DOHH2 (cell line): ENCODE measurements around the gene EFNA5.

ENCODE experiments used
- H3F3A ChIP-seq: fragments of 200-600 bp; sonication (generic), shearing (Covaris generic); 2 replicates; pipeline ENCODE4 v1.6.0; 2016; ENCODE audit warnings: antibody characterized with exemption, mild to moderate bottlenecking; ENCODE audit not compliant: control insufficient read depth, insufficient read depth
- H3K27ac ChIP-seq: fragments of 200-600 bp; sonication (generic); 2 replicates; pipeline ENCODE4 v1.5.1; 2014; ENCODE audit warnings: low read depth, mild to moderate bottlenecking, low read length, moderate library complexity
- H3K27me3 ChIP-seq: fragments of 200-600 bp; sonication (generic); 2 replicates; pipeline ENCODE4 v1.6.1; 2014; ENCODE audit warnings: mild to moderate bottlenecking, low read length, mixed read lengths; ENCODE audit not compliant: control insufficient read depth
- H3K36me3 ChIP-seq: fragments of 200-600 bp; sonication (generic); 2 replicates; pipeline ENCODE4 v1.6.1; 2014; ENCODE audit warnings: mild to moderate bottlenecking, low read length, moderate library complexity, mixed read lengths; ENCODE audit not compliant: control insufficient read depth
- H3K4me1 ChIP-seq: fragments of 200-600 bp; sonication (generic); 2 replicates; pipeline ENCODE4 v1.6.1; 2014; ENCODE audit warnings: mild to moderate bottlenecking, low read length, mixed read lengths; ENCODE audit not compliant: control insufficient read depth
- H3K4me2 ChIP-seq: fragments of 200-600 bp; sonication (generic); 2 replicates; pipeline ENCODE4 v1.6.0; 2014; ENCODE audit warnings: mild to moderate bottlenecking, low read length, moderate library complexity
- H3K4me3 ChIP-seq: fragments of 200-600 bp; sonication (generic); 2 replicates; pipeline ENCODE4 v1.5.1; 2014; ENCODE audit warnings: mild to moderate bottlenecking, low read length, mixed read lengths
- H3K79me2 ChIP-seq: fragments of 200-600 bp; sonication (generic); 2 replicates; pipeline ENCODE4 v1.6.1; 2014; ENCODE audit warnings: mild to moderate bottlenecking, low read length, mixed read lengths; ENCODE audit not compliant: control insufficient read depth
- H3K9me2 ChIP-seq: fragments of 200-600 bp; sonication (generic); replicated peaks from 2 replicates; pipeline ENCODE4 v1.6.1; 2014; ENCODE audit warnings: mild to moderate bottlenecking, low read length, mixed read lengths; ENCODE audit not compliant: control insufficient read depth
- H3K9me3 ChIP-seq: fragments of 200-600 bp; sonication (generic); 2 replicates; pipeline ENCODE4 v1.6.1; 2014; ENCODE audit warnings: antibody characterized with exemption, low read length, mixed read lengths; ENCODE audit not compliant: control insufficient read depth, insufficient read depth
- H4K20me1 ChIP-seq: fragments of 200-600 bp; sonication (generic); 2 replicates; pipeline ENCODE4 v1.6.0; 2014; ENCODE audit warnings: low read depth, mild to moderate bottlenecking, antibody characterized with exemption, low read length, moderate library complexity; ENCODE audit not compliant: control insufficient read depth, insufficient read depth
- EZH2phosphoT487 ChIP-seq: fragments of 200-600 bp; sonication (generic); IDR thresholded peaks from 2 replicates; pipeline ENCODE4 v1.6.1; 2017; ENCODE audit warnings: borderline replicate concordance, mild to moderate bottlenecking, antibody characterized with exemption, low read length, moderate library complexity, mixed read lengths
- TF ChIP-seq, protein P1 (sequence below): fragments of 200-600 bp; sonication (generic); IDR thresholded peaks from one replicate; pipeline ENCODE4 v1.5.1; 2014; ENCODE audit warnings: antibody characterized with exemption, mild to moderate bottlenecking, low read depth, low read length; ENCODE audit not compliant: poor library complexity, severe bottlenecking

EFNA5 gene

DNA sequence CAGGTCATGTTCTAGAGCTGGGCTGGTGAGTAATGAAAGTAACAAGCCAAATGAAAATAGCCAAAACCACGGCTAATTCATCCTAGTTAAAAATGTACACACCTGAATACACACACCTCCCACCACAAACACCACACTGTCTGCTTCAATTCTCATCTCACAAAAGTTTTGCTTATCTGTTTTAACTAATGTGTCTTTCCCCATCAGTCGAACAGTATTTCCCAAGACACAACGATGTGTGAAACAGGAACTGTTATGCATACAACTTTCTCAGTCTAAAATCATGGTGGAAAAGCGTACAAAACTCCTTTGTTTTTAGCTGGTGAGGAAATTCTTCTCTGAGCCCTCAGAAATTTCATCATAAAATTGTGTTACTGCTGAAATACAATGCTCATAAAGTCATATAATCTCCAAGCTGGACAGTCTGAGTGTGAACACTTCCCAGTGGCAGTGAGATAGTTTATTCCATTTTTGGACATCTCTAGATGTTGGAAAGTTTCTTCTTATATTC is 242.4 kb downstream of the EFNA5 start:
- H3K4me2 ChIP-seq: no peak overlapping the region
- H3K9me3 ChIP-seq: no peaks in the 10 kb centered on the region
- H3F3A ChIP-seq: no peaks in the 10 kb centered on the region
- H4K20me1 ChIP-seq: no peaks in the 10 kb centered on the region
- no peak overlapping the region for H3K4me3 ChIP-seq
- no peaks in the 10 kb centered on the region for H3K9me2 ChIP-seq
- no peaks in the 10 kb centered on the region for H3K36me3 ChIP-seq
- H3K27ac ChIP-seq: no peak overlapping the region
- H3K27me3 ChIP-seq: no peaks in the 10 kb centered on the region
- TF ChIP-seq, protein P1, sequence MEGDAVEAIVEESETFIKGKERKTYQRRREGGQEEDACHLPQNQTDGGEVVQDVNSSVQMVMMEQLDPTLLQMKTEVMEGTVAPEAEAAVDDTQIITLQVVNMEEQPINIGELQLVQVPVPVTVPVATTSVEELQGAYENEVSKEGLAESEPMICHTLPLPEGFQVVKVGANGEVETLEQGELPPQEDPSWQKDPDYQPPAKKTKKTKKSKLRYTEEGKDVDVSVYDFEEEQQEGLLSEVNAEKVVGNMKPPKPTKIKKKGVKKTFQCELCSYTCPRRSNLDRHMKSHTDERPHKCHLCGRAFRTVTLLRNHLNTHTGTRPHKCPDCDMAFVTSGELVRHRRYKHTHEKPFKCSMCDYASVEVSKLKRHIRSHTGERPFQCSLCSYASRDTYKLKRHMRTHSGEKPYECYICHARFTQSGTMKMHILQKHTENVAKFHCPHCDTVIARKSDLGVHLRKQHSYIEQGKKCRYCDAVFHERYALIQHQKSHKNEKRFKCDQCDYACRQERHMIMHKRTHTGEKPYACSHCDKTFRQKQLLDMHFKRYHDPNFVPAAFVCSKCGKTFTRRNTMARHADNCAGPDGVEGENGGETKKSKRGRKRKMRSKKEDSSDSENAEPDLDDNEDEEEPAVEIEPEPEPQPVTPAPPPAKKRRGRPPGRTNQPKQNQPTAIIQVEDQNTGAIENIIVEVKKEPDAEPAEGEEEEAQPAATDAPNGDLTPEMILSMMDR: no peak
- no peak for TF ChIP-seq EZH2phosphoT487
- no peaks in the 10 kb centered on the region for H3K4me1 ChIP-seq
- H3K79me2 ChIP-seq: no peaks in the 10 kb centered on the region

DNA sequence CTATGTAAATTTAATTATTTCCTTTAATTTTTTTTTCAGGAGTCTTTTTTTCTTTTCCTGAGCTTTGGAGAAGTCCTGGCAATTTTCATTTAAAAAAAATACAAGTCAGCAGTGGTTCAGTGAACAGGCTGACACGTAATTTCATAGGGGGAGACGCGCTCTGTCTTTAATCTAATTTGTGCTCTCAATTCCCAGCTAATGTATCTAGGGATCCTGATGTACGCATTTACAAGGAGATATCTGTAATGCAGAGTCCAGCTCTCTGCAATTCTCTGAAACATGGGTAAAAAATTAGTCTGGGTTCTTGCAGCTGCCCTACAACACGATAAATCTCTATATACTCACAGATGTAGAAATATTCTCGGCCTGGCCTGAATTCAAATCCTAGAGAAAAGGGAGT is 243.9 kb downstream of the EFNA5 start:
- Histone ChIP-seq H3K4me3 (no peak overlapping the region), H3K27me3 (no peaks in the 10 kb centered on the region), H3K4me1 (no peaks in the 10 kb centered on the region), H4K20me1 (no peaks in the 10 kb centered on the region), H3K36me3 (no peaks in the 10 kb centered on the region), H3F3A (no peaks in the 10 kb centered on the region), H3K9me2 (no peaks in the 10 kb centered on the region), H3K27ac (no peak overlapping the region), H3K9me3 (no peaks in the 10 kb centered on the region), H3K4me2 (no peak overlapping the region), H3K79me2 (no peaks in the 10 kb centered on the region)
- TF ChIP-seq, protein P1: no peak
- TF ChIP-seq EZH2phosphoT487: no peak

DNA sequence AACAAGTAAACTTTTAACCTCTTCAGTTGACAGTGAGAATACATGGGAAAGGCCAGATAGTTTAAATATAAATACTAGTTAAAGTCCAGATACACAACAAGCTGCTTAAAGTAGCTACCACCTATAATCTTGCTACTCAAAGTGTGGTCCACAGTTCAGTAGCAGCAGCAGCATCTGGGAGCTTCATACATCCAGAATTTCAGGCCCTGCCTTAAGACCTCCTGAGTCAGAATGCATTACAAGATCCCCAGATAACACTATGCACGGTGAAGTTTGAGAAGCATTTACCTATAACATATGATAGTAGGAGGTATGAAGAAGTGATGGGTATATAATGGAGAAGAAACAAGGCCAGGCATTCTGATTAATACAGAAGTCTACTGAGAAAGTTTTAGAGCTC is 244.5 kb downstream of the EFNA5 start:
- no peaks in the 10 kb centered on the region for H3F3A ChIP-seq

More for the DNA sequence above, 244.5 kb downstream of the EFNA5 start:
- no peaks in the 10 kb centered on the region for H4K20me1 ChIP-seq
- H3K79me2 ChIP-seq: no peaks in the 10 kb centered on the region
- no peak overlapping the region for H3K4me2 ChIP-seq
- no peaks in the 10 kb centered on the region for H3K27me3 ChIP-seq
- no peaks in the 10 kb centered on the region for H3K9me3 ChIP-seq
- no peaks in the 10 kb centered on the region for H3K36me3 ChIP-seq
- TF ChIP-seq, protein P1: no peak
- TF ChIP-seq EZH2phosphoT487: no peak
- H3K4me3 ChIP-seq: no peak overlapping the region
- H3K4me1 ChIP-seq: no peaks in the 10 kb centered on the region
- no peaks in the 10 kb centered on the region for H3K9me2 ChIP-seq
- H3K27ac ChIP-seq: no peak overlapping the region
